NCI-H2081 treated with DMSO at 0.1 percent for 48 hours (cell line): ENCODE results near the gene MAPK8IP3.
A peak's percentile ranks its signal among the peaks of the same experiment; 100 is the strongest.

Experiments
- DNase-seq: peaks from one replicate; lab custom pipeline; 2025; lab: John Stamatoyannopoulos, UW

The MAPK8IP3 gene

DNA sequence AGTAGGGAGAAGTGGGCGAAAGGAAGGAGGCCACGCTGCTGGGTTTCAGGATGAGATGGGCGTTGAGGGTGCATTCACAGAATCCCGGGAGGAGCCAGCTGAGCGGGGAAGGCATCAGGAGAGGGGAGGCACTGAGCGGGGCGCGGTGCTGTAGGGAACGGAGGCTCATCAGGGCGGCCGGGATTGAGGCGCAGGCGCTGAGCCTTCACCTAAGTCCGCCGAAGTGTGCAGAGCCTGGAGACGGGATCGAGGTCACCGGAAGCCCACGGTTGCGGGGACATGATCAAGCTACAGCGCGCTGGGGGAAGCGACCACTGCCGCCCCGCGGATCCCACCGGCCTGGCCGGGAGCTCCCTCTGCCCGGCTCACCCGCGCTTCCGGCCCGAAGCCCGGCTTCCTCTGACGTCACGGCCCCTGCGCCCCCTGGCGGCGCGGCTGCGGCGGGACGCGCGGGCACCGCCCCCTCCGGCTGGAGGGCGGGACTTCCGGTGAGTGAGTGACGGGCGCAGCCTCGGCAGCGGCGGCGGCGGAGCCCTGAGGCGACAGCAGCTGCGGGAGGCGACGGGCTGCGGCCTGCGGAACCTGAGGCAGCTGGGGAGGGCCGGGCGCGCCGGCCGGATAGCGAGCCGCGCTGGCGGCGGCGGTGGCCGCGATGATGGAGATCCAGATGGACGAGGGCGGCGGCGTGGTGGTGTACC is at the start of gene MAPK8IP3:
Gene MAPK8IP3 (plus strand): TSS at position 508 of the 698 bp plus-strand sequence. CDS start 145 bp downstream, at position 653.
- DNase-seq, result peak; percentile 25

GRCh38 chr16:1656808-1657617 is 49.0 kb upstream of the MAPK8IP3 start:
- no peak for DNase-seq

DNA sequence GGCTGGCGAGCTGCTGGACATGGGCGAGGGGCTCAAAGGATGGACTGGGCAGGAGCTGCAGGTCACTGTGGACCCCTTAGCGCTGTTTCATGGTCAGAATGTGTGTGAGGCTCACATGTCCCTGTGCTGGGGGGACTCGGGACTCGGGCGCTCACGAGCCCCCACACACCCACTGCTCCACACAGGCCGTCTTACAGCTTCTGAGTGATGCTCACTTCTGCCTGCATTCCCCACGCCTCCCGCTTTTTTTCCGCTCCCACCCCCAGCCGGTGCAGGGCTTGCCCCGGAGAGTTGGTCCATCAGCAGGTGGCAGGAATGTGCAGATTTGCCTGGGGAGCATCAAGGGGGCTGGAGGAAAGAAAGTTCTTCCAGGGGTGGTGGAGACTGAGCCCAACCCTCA is 48.2 kb upstream of the MAPK8IP3 start:
- no peak for DNase-seq

- DNase-seq, result no peak
Measured at GRCh38 chr16:1659031-1659430, 47.0 kb upstream of the MAPK8IP3 start.

DNA sequence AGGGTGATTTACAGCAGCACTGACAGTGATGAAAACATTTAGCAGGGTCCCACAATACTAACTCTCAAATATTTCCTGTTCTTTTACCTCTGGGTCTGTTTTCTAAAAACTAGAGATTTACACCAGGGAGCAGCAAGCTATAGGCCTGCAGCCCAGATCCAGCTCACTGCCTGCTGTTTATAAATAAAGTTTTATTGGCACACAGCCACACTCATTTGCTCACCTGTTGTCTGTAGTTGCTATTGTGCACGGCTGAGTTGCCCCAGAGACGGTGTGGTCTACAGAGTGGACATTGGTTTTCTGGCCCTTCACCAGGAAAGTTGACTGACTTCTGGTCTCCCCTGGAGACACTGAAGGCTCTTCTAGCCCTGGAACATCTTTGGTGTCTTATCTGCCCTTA is 44.2 kb upstream of the MAPK8IP3 start:
- DNase-seq, result no peak

DNA sequence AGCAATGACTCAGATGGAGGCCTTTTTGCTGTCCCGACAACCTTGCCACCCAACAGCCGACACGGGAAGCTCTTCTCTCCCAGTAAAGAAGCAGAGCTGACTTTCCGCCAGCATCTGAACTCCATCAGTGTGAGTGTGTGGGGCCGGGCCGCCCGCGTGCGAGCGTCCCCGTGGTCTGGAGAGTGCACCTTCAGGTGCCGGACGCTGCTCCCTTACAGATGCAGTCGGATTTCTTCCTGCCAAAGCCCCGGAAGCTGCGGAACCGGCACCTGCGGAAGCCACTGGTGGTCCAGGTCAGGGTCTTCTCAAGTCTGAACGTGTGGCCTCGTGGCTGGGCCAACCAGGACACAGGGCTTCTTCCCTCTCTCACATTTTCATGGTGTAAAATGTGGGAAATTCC is 43.5 kb upstream of the MAPK8IP3 start:
- no peak for DNase-seq

DNA sequence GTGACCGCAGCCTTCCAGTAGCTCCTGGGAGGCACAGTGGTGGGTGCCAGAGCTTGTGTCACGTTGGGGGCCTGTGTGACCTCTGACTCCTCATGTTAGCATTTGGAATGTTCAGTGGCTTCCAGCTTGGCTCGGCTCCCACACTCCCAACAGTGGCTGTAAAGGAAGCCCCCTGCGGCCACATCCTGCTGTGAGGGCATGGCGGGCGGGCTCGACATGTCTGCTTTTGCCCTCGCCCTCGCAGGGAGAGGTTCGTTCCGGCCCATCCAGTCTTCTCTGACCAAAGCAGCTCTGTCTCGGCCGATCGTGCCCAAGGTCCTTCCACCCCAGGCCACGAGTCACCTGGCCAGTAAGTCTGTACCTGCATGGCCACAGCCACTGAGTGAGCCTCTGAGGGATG is 40.2 kb upstream of the MAPK8IP3 start:
- DNase-seq, result no peak

GRCh38 chr16:1666316-1666715 is 39.7 kb upstream of the MAPK8IP3 start:
- no peak for DNase-seq

- DNase-seq, result no peak
Measured at GRCh38 chr16:1667271-1667670, 38.7 kb upstream of the MAPK8IP3 start.

GRCh38 chr16:1667916-1668315 is 38.1 kb upstream of the MAPK8IP3 start:
- DNase-seq, result no peak

DNA sequence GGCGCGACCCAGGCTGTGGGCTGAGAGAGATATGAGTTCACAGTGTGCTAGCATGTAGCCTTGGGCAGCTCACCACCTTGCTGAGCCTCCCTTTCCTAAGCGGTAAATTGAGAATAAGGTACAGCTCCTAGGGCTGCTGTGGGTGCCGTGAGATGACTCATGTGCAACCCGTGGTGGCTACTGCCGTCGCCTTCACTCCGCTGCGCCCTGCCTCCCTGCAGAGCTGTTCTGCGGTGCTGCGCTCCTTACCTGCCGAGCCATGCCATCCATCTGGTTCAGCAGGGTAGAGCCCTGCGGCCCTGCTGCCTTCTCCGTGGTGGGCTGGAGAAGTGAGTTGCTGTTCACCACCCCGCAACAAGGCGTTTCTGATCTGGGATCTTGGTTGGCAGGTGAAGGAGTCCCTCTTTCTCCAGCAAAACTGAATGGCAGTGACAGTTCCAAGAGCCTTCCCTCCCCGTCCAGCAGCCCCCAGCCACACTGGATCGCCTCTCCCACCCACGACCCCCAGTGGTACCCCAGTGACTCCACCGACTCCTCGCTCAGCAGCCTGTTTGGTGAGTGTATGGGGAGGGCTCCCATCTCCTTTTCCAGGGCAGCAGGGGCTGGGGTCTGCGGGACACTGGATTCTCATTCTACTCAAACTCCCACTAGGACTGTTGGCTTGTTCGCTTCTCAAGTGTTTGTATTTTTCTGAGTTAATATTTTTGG is 37.2 kb upstream of the MAPK8IP3 start:
- DNase-seq, result no peak

DNA sequence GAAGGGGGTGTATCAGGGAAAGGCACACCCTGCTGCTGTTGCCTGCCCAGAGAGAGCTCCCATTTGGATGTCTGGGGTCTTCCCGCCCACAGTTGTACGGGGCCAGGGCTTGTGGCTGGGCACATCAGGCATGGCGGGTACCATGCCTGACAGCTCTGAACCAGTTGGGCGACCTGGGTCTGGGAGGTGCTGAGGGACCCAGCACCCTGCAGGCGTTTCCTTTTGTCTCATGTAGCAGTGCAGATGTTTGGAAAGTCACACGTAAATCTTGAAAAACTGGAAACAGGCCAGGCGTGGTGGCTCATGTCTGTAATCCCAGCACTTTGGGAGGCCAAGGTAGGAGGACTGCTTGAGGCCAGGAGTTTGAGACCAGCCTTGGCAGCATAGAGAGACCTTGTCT is 36.3 kb upstream of the MAPK8IP3 start:
- DNase-seq, result no peak

DNA sequence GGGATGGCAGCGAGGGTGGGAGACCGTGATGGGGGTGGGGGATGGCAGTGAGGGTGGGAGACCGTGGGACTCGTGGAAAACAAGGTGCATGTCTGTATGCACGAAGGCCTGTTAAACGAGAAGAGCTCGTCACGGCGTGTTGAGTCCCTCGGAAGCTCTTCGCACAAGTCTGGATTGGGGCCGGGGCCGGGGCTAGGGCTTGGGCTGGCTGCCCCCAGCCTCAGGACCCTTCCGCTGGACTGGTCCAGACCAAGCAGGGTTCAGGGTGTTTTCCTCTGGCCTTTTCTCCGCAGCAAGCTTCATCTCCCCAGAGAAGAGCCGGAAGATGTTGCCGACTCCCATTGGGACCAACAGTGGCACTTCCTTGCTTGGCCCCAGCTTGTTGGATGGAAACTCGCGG is 35.6 kb upstream of the MAPK8IP3 start:
- DNase-seq, result no peak

GRCh38 chr16:1670866-1671265 is 35.1 kb upstream of the MAPK8IP3 start:
- DNase-seq, result no peak

DNA sequence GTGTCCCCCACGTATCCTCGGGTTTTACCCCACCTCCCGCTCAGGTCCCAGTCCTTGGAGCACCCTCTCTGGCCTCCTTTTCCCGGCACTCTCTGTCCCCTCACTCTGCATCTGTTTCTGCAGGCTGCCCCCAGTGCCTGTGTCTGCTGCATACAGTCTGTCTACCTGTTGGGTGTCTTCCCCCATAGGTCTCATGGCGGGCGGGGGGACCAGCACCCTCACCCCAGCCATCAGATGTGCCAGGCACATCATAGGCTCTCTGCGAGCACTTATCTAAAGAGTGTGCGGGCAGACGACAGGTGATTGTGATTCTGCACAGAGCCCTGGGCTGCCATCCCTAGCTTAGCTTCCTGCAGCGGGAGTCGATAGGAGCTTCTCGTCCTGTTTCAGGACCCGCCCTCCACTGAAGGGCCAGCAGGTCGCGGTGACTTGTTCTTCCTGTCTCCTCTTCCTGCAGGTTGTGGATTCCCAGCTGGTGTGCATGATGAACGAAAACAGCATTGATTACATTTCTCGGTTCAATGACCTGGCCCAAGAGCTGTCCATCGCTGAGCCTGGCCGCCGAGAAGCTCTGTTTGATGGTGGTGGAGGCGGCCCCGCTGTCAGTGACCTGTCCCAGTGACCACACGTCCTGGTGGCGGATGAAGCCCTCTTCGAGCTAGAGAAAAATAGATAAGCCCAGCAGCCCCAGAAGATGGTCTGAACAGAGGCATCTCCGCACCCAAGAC is 32.4 kb upstream of the MAPK8IP3 start:
- no peak for DNase-seq

GRCh38 chr16:1674306-1674705 is 31.7 kb upstream of the MAPK8IP3 start:
- DNase-seq, result no peak

DNA sequence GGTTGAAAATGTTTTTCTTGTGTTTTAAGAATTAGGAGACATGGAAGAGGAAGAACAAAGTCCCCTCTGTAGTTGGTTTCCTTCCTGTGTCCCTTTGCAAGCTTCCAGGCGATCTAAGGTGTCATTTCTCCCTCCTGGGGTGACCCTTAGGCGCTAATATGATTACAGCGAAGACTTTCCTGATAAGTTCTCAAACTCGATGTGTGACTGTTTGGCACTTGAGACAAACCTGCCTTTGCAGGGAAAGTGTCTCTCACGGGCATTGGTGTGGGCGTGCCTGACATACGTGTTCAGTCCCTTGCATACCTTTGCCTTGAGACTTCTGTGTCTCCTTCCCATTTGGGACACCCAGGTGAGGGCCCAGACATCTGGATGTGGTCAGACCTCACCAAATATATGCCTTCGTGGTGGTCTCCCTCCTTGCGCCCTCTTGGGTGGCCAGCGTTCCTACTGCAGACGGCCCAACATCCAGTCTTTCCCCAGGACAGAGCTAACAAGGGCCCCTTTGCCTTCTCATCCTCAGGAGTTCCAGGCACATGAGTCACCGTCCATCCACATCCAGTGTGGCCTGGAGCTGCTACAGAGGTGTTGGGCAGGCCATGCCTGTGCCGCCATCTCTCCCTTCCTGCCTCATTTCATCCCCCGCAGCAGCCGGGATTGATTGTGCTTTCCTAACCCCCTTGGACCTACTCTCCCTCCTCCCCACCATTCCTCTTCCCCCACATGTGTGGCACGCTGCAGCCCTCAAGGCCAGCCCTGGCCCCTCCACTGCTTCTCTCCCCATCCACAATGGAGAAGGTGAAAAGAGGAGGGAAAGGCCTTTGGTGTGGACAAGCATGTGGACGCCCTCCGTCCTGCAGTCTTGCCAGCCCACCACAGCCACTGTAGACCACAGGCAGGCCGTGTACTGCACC is 31.0 kb upstream of the MAPK8IP3 start:
- no peak for DNase-seq

DNA sequence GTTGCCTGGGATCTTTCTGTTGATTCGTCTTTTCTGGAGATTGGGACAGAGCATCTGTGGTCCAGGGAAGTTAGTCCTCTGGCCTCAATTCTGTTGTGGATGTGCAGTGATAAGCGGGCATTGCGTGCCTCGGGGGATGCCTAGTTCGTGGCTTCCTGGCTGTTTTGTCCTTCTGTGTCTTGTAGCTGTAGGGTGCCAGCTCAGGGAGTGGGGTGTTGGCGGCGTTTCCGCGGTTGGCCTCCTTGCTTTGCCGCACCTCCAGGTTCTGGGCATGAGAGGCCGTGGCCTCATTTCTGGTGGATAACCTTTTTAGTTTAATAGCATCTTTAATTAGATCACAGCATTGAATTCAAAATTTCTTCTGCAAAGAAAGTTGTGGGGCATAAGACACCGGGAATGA is 29.3 kb upstream of the MAPK8IP3 start:
- DNase-seq, result no peak

- no peak for DNase-seq
Measured at GRCh38 chr16:1677339-1677738, 28.7 kb upstream of the MAPK8IP3 start.

DNA sequence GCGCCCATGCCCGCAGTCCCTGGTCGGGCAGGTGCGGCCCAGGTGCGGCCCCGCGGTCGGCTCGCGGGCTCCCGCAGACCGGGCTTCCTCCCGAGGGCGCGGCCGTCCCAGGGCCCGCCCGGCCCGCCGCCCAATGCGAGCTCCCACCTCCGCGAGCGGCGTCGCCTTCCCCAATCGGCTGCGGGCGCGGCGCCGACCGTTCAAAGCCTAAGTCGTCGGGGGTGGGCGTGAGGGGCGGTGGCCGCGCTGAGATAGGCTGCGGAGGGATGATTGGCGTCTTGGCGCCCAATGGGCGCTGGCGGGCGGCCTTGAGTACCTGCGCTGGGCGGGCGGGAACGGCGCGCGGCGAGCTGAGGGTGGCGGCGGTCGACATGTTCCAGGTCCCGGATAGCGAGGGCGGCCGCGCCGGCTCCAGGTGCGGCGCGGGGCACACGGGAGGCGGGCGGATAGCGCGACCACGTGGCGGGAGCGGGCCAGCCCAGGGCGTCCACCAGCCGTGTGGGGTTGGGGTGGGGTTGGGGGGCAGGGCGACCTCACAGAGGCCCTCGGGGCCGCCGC is 28.0 kb upstream of the MAPK8IP3 start, which contains the start of gene JPT2:
Gene JPT2 (plus strand): TSS at position 338 of the 558 bp plus-strand sequence. CDS start 34 bp downstream, at position 372.
- DNase-seq, result peak; percentile 82
